ENCODE data around the gene CAMK2D. TPM values are rescaled to one million over a fixed set of nuclear protein-coding genes. Genes with fewer than 3 reads are reported as not detected.

CAMK2D gene
- total RNA-seq, 1 experiment from 2014 or later, result 9.0 TPM

DNA sequence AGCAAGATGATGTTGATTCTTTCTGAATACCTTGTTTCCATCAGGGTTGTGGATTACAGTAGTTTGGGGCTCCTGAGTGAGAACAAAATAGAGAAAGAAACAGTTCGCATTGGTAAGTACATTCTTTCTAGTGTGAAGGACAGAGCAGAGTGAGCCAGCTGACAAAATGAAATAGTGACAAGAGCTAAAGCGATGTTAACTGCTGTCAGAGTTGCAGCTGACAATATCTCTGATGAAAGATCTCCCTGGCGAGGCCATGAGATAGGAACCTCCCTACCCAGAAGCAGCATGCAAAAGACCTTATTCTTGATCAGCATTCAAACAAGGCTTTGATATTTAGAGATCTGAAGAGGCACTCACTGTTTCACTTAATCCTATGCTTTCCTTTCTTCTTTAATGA, 258.6 kb downstream of the CAMK2D start:
- H3T11ph ChIP-seq (ENCODE audit: low read length), result no peak overlapping the region
- no peak overlapping the region for H2BK5ac ChIP-seq (ENCODE audit: insufficient read length, low read length)
- H3K23me2 ChIP-seq (ENCODE audit: insufficient read length, low read depth, low read length, poor library complexity, severe bottlenecking), result no peaks in the 10 kb centered on the region
- no peak overlapping the region; a peak in 1 of 7 replicates for H3K27ac Mint-ChIP-seq
- no peak overlapping the region for H3K9ac ChIP-seq (ENCODE audit: extremely low read depth, insufficient read length, low read length)
- no peak overlapping the region for H2BK20ac ChIP-seq (ENCODE audit: low read depth, low read length, poor library complexity, severe bottlenecking)
- no peak overlapping the region for H3K56ac ChIP-seq (ENCODE audit: insufficient read length, low read depth, low read length)
- H3K36me3 Mint-ChIP-seq (ENCODE audit: insufficient read depth in 1 of 3, low read depth in 3 of 3), result no peaks in the 10 kb centered on the region
- WGBS (ENCODE audit: extremely low coverage, insufficient read length, low lambda C conversion rate), result no CpG with 5 or more reads among the region's 3 CpGs
- H3K4me1 Mint-ChIP-seq, result peaks cover 5% of the 10 kb centered on the region in 2 experiments; a peak in 2 of 4 replicates
- no peaks in the 10 kb centered on the region for H4K20me1 ChIP-seq (ENCODE audit: control insufficient read depth, insufficient read depth, insufficient read length)
- H2BK120ac ChIP-seq (ENCODE audit: low read depth, low read length, poor library complexity, severe bottlenecking), result no peak overlapping the region
- no peaks in the 10 kb centered on the region for H3K27me3 ChIP-seq (ENCODE audit: insufficient read depth, low read length)
- H2BK15ac ChIP-seq (ENCODE audit: low read depth, low read length), result no peak overlapping the region
- no peak overlapping the region for H2AFZ ChIP-seq (ENCODE audit: low read length)
- H3K79me2 ChIP-seq (ENCODE audit: insufficient read depth, low read length), result no peaks in the 10 kb centered on the region
- no peaks in the 10 kb centered on the region for H3K27me3 Mint-ChIP-seq (ENCODE audit: low read depth)
- H3K18ac ChIP-seq (ENCODE audit: insufficient read length, low read depth, low read length), result no peak overlapping the region
- no peak overlapping the region for H2BK12ac ChIP-seq (ENCODE audit: insufficient read length, low read depth, low read length)
- no peak overlapping the region for H3K4ac ChIP-seq (ENCODE audit: low read depth, low read length)
- no peak for DNase-seq
- no peak overlapping the region for H3K23ac ChIP-seq (ENCODE audit: insufficient read length, low read depth, low read length)
- H2AK5ac ChIP-seq (ENCODE audit: insufficient read length, low read length), result no peak overlapping the region
- H4K5ac ChIP-seq (ENCODE audit: insufficient read length, low read depth, low read length), result no peak overlapping the region
- no peaks in the 10 kb centered on the region for H3K9me3 Mint-ChIP-seq
- TF ChIP-seq, protein P1, sequence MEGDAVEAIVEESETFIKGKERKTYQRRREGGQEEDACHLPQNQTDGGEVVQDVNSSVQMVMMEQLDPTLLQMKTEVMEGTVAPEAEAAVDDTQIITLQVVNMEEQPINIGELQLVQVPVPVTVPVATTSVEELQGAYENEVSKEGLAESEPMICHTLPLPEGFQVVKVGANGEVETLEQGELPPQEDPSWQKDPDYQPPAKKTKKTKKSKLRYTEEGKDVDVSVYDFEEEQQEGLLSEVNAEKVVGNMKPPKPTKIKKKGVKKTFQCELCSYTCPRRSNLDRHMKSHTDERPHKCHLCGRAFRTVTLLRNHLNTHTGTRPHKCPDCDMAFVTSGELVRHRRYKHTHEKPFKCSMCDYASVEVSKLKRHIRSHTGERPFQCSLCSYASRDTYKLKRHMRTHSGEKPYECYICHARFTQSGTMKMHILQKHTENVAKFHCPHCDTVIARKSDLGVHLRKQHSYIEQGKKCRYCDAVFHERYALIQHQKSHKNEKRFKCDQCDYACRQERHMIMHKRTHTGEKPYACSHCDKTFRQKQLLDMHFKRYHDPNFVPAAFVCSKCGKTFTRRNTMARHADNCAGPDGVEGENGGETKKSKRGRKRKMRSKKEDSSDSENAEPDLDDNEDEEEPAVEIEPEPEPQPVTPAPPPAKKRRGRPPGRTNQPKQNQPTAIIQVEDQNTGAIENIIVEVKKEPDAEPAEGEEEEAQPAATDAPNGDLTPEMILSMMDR (conservative IDR thresholded peaks at IDR 0.05), result no peak
- H3K4me3 Mint-ChIP-seq, result no peak overlapping the region
- H3K79me1 ChIP-seq (ENCODE audit: insufficient read depth, low read depth, low read length, poor library complexity, severe bottlenecking), result no peaks in the 10 kb centered on the region
- H4K8ac ChIP-seq (replicated peaks; ENCODE audit: insufficient read length, low read depth, low read length), result no peak overlapping the region
- no peaks in the 10 kb centered on the region for H3K4me1 ChIP-seq (ENCODE audit: insufficient read depth, low read length)
- H3K27ac ChIP-seq (ENCODE audit: insufficient read length, low read depth, low read length), result no peak overlapping the region
- no peak overlapping the region for H3K4me2 ChIP-seq (ENCODE audit: insufficient read depth, insufficient read length, low read length)
- no peaks in the 10 kb centered on the region for H3K9me3 ChIP-seq (ENCODE audit: control insufficient read depth, low read depth, low read length)
- H4K91ac ChIP-seq (ENCODE audit: insufficient read length, low read depth, low read length), result no peak overlapping the region
- H3K14ac ChIP-seq (ENCODE audit: insufficient read depth, low read length), result no peak overlapping the region
